Astrocyte (in vitro differentiated cells and primary cell): ENCODE measurements around the gene VAMP8. TPM values are rescaled to one million over a fixed set of nuclear protein-coding genes. Genes with fewer than 3 reads are reported as not detected.

Experiments used
- DNase-seq: peaks from one replicate; pipeline ENCODE4 v3.0.0-alpha.2; 2010; ENCODE audit warnings: low read depth
- FAIRE-seq: peaks from 2 replicates; lab custom pipeline; 2011; peaks lifted over from hg19 to GRCh38; lab: Jason Lieb, UNC
- H2AFZ ChIP-seq: 2 replicates; pipeline ENCODE4 v1.6.0; 2012; ENCODE audit warnings: low read depth, low read length, inconsistent platforms
- H3K27ac ChIP-seq: 2 replicates; pipeline ENCODE4 v1.5.1; 2011; ENCODE audit warnings: low read depth, low read length, inconsistent platforms
- H3K27me3 ChIP-seq: 2 replicates; pipeline ENCODE4 v1.6.0; 2011; ENCODE audit warnings: low read length, inconsistent platforms; ENCODE audit not compliant: insufficient read depth
- H3K36me3 ChIP-seq: 2 replicates; pipeline ENCODE4 v1.5.1; 2011; ENCODE audit warnings: low read length, inconsistent platforms; ENCODE audit not compliant: insufficient read depth
- H3K4me1 ChIP-seq: 2 replicates; pipeline ENCODE4 v1.5.1; 2011; ENCODE audit warnings: low read length, inconsistent platforms; ENCODE audit not compliant: insufficient read depth
- H3K4me2 ChIP-seq: 2 replicates; pipeline ENCODE4 v1.6.0; 2012; ENCODE audit warnings: low read length, inconsistent platforms
- H3K4me3 ChIP-seq: 2 replicates; pipeline ENCODE4 v1.5.1; 2011; ENCODE audit warnings: low read depth, mild to moderate bottlenecking, low read length, inconsistent platforms; ENCODE audit not compliant: insufficient read depth
- H3K79me2 ChIP-seq: 2 replicates; pipeline ENCODE4 v1.6.0; 2012; ENCODE audit warnings: mild to moderate bottlenecking, low read length, inconsistent platforms; ENCODE audit not compliant: insufficient read depth
- H3K9ac ChIP-seq: 2 replicates; pipeline ENCODE4 v1.6.0; 2012; ENCODE audit warnings: mild to moderate bottlenecking, low read length, inconsistent platforms
- H3K9me3 ChIP-seq: 2 replicates; pipeline ENCODE4 v1.5.1; 2012; ENCODE audit warnings: low read depth, mild to moderate bottlenecking, low read length, inconsistent platforms; ENCODE audit not compliant: insufficient read depth
- H4K20me1 ChIP-seq: 2 replicates; pipeline ENCODE4 v1.6.0; 2012; ENCODE audit warnings: low read length, inconsistent platforms; ENCODE audit not compliant: insufficient read depth
- H3K27ac Mint-ChIP-seq: one replicate; pipeline ENCODE4 v1.8.0; 2021; ENCODE audit warnings: mild to moderate bottlenecking, mixed read lengths; ENCODE audit not compliant: unreplicated experiment
- H3K27me3 Mint-ChIP-seq: one replicate; pipeline ENCODE4 v1.8.0; 2021; ENCODE audit warnings: low read depth, mixed read lengths; ENCODE audit not compliant: unreplicated experiment
- H3K36me3 Mint-ChIP-seq: one replicate; pipeline ENCODE4 v1.8.0; 2021; ENCODE audit warnings: low read depth, mixed read lengths; ENCODE audit not compliant: unreplicated experiment
- H3K4me1 Mint-ChIP-seq: one replicate; pipeline ENCODE4 v1.8.0; 2021; ENCODE audit warnings: low read depth, mixed read lengths; ENCODE audit not compliant: unreplicated experiment
- H3K4me3 Mint-ChIP-seq: one replicate; pipeline ENCODE4 v1.8.0; 2021; ENCODE audit warnings: mild to moderate bottlenecking, moderate library complexity, mixed read lengths; ENCODE audit not compliant: unreplicated experiment
- H3K9me3 Mint-ChIP-seq: one replicate; pipeline ENCODE4 v1.8.0; 2021; ENCODE audit warnings: mild to moderate bottlenecking, mixed read lengths; ENCODE audit not compliant: unreplicated experiment
- EZH2 ChIP-seq: IDR thresholded peaks from 2 replicates; pipeline ENCODE4 v1.6.1; 2012; ENCODE audit warnings: mild to moderate bottlenecking, low read length, inconsistent platforms; ENCODE audit not compliant: insufficient read depth
- total RNA-seq: library from RNA; stranded (reverse); gene quantifications from 2 replicates; pipeline ENCODE4 v1.2.1, GENCODE V29; 2021
- TF ChIP-seq, protein P1 (sequence below): IDR thresholded peaks from 2 replicates; pipeline ENCODE4 v1.5.1; 2011; ENCODE audit warnings: low read depth, mild to moderate bottlenecking, inconsistent platforms, low read length, moderate library complexity; ENCODE audit not compliant: insufficient read depth

The VAMP8 gene
- total RNA-seq, 1 donor from 2014 or later, result 35.3 TPM

DNA sequence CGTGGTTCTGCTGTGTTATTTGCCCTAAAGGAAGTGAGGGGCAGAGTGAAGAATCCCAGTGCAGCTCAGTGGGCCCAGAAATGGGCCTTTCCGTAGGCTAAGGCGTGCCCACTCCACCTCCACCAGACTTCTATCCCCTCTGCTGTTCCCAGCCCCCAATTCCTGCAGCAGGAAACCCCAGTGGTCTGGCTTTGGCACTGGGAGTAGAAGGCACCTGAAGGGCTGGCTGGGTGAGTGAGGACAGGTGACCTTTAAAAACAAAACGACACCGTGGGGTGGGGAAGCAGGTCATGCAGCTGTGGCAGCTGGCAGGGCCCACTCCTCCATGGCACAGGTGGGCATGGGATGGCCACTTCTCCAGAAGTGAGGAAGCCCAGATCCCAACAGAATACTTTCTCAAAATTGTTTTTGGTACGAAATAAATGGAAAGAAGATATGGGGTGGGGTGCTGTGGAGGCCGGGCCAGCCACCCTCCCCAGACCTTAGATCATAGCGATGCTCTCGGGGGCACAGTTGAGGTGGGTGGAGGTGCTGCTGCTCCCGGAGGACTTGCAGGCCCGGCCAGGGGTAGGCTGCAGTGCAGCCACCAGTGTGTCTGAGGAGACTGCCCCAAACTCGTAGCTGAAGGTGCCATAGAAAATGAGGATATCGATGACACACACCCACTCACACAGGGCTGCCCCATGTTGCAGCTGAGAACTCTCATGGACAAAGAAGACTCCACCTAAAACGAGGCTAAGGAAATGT is 21.4 kb downstream of the VAMP8 start:
- Histone ChIP-seq H3K9ac (no peak overlapping the region), H3K4me1 (peaks cover 21% of the 10 kb centered on the region), H3K4me3 (no peak overlapping the region), H4K20me1 (peaks cover 24% of the 10 kb centered on the region), H3K27me3 (no peaks in the 10 kb centered on the region), H3K79me2 (peaks cover 34% of the 10 kb centered on the region), H3K4me2 (no peak overlapping the region), H2AFZ (no peak overlapping the region), H3K9me3 (no peaks in the 10 kb centered on the region), H3K27ac (no peak overlapping the region), H3K36me3 (peaks cover 8% of the 10 kb centered on the region)
- Mint-ChIP-seq H3K4me3 (no peak overlapping the region), H3K36me3 (peaks cover 10% of the 10 kb centered on the region), H3K9me3 (no peaks in the 10 kb centered on the region), H3K4me1 (peaks cover 15% of the 10 kb centered on the region), H3K27ac (no peak overlapping the region), H3K27me3 (no peaks in the 10 kb centered on the region)
- DNase-seq (no peak), FAIRE-seq (no peak)
- TF ChIP-seq EZH2, result no peak
- TF ChIP-seq, protein P1, sequence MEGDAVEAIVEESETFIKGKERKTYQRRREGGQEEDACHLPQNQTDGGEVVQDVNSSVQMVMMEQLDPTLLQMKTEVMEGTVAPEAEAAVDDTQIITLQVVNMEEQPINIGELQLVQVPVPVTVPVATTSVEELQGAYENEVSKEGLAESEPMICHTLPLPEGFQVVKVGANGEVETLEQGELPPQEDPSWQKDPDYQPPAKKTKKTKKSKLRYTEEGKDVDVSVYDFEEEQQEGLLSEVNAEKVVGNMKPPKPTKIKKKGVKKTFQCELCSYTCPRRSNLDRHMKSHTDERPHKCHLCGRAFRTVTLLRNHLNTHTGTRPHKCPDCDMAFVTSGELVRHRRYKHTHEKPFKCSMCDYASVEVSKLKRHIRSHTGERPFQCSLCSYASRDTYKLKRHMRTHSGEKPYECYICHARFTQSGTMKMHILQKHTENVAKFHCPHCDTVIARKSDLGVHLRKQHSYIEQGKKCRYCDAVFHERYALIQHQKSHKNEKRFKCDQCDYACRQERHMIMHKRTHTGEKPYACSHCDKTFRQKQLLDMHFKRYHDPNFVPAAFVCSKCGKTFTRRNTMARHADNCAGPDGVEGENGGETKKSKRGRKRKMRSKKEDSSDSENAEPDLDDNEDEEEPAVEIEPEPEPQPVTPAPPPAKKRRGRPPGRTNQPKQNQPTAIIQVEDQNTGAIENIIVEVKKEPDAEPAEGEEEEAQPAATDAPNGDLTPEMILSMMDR, result no peak

DNA sequence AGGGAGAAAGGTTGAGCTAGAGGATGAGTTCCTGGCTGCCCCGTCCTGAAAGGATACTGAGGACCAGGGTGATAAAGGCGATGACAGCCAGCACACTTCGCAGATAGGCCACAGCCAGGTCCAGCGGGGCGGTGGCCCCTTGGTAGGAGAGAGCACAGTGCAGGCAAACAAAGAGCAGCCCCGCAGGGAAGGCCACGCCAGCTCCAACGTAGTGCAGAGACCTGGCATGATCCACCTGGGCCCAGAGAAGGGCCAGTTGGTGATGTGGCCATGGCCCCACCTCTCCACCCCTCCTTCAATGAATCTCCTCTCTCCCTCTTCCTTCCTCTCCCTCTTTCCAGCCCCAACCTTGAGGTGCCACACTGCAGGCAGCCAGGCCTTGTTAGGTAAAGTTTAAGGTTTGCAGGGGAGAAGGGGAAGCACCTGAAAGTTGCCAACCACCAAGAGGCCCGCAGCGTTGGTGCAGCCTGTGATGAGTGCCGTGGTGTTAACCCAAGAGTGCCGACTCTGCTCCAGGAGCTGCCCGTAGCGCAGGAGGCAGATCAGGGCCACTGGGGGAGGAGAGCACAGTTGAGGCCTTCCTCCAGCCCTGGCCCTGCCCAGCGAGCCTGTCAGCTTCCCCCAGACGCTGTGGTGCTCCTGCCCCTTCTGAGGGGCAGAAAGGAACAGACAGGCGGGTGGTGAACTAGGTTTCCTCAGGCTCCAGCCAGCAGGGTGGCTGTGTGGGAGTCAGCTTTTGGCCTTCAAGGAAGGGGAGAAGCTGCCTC is 22.3 kb downstream of the VAMP8 start:
- Histone ChIP-seq H3K9me3 (no peaks in the 10 kb centered on the region), H3K36me3 (peaks cover 8% of the 10 kb centered on the region), H3K4me1 (peaks cover 19% of the 10 kb centered on the region), H3K4me3 (no peak overlapping the region), H4K20me1 (peaks cover 28% of the 10 kb centered on the region), H3K27me3 (no peaks in the 10 kb centered on the region), H3K9ac (no peak overlapping the region), H3K4me2 (no peak overlapping the region), H3K79me2 (peaks cover 37% of the 10 kb centered on the region), H3K27ac (no peak overlapping the region), H2AFZ (no peak overlapping the region)
- TF ChIP-seq, protein P1, result no peak
- no peak for TF ChIP-seq EZH2
- peaks cover 10% of the 10 kb centered on the region for H3K36me3 Mint-ChIP-seq
- H3K4me3 Mint-ChIP-seq, result no peak overlapping the region
- peaks cover 16% of the 10 kb centered on the region for H3K4me1 Mint-ChIP-seq
- no peaks in the 10 kb centered on the region for H3K27me3 Mint-ChIP-seq
- DNase-seq, result no peak
- H3K9me3 Mint-ChIP-seq, result no peaks in the 10 kb centered on the region
- FAIRE-seq, result no peak
- no peak overlapping the region for H3K27ac Mint-ChIP-seq

DNA sequence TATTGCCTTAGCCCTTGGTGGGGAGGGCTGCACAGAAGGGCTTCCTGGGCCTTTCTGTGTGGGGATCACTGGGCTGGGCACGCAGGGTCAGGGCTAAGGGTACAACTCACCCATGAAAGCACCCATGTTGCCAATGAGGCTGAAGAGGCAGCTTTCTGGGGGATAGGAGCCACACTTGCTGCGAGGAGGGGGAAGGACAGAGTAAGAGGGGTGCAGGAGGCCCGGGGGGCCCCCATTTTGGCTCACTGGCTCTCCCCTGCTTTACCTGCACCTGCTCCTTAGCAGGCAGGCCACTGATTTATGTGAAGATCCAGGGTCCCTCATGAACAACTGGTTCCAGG is 22.8 kb downstream of the VAMP8 start:
- Histone ChIP-seq H2AFZ (no peak overlapping the region), H3K79me2 (peaks cover 37% of the 10 kb centered on the region), H3K4me1 (peaks cover 19% of the 10 kb centered on the region), H3K9me3 (no peaks in the 10 kb centered on the region), H3K9ac (no peak overlapping the region), H3K27ac (no peak overlapping the region), H4K20me1 (peaks cover 28% of the 10 kb centered on the region), H3K4me2 (no peak overlapping the region), H3K27me3 (no peaks in the 10 kb centered on the region), H3K4me3 (no peak overlapping the region), H3K36me3 (peaks cover 8% of the 10 kb centered on the region)
- Mint-ChIP-seq H3K27ac (no peak overlapping the region), H3K27me3 (no peaks in the 10 kb centered on the region), H3K36me3 (peaks cover 10% of the 10 kb centered on the region), H3K4me3 (no peak overlapping the region), H3K4me1 (peaks cover 19% of the 10 kb centered on the region), H3K9me3 (no peaks in the 10 kb centered on the region)
- DNase-seq (no peak), FAIRE-seq (no peak)
- TF ChIP-seq EZH2, result no peak
- TF ChIP-seq, protein P1, result no peak
